Astrocyte (in vitro differentiated cells and primary cell): ENCODE measurements around the gene SLC25A43. TPM values are rescaled to one million over a fixed set of nuclear protein-coding genes. Genes with fewer than 3 reads are reported as not detected.

Experiments
- DNase-seq: peaks from one replicate; pipeline ENCODE4 v3.0.0-alpha.2; 2010; ENCODE audit warnings: low read depth
- FAIRE-seq: peaks from 2 replicates; lab custom pipeline; 2011; peaks lifted over from hg19 to GRCh38; lab: Jason Lieb, UNC
- H2AFZ ChIP-seq: 2 replicates; pipeline ENCODE4 v1.6.0; 2012; ENCODE audit warnings: low read depth, low read length, inconsistent platforms
- H3K27ac ChIP-seq: 2 replicates; pipeline ENCODE4 v1.5.1; 2011; ENCODE audit warnings: low read depth, low read length, inconsistent platforms
- H3K27me3 ChIP-seq: 2 replicates; pipeline ENCODE4 v1.6.0; 2011; ENCODE audit warnings: low read length, inconsistent platforms; ENCODE audit not compliant: insufficient read depth
- H3K36me3 ChIP-seq: 2 replicates; pipeline ENCODE4 v1.5.1; 2011; ENCODE audit warnings: low read length, inconsistent platforms; ENCODE audit not compliant: insufficient read depth
- H3K4me1 ChIP-seq: 2 replicates; pipeline ENCODE4 v1.5.1; 2011; ENCODE audit warnings: low read length, inconsistent platforms; ENCODE audit not compliant: insufficient read depth
- H3K4me2 ChIP-seq: 2 replicates; pipeline ENCODE4 v1.6.0; 2012; ENCODE audit warnings: low read length, inconsistent platforms
- H3K4me3 ChIP-seq: 2 replicates; pipeline ENCODE4 v1.5.1; 2011; ENCODE audit warnings: low read depth, mild to moderate bottlenecking, low read length, inconsistent platforms; ENCODE audit not compliant: insufficient read depth
- H3K79me2 ChIP-seq: 2 replicates; pipeline ENCODE4 v1.6.0; 2012; ENCODE audit warnings: mild to moderate bottlenecking, low read length, inconsistent platforms; ENCODE audit not compliant: insufficient read depth
- H3K9ac ChIP-seq: 2 replicates; pipeline ENCODE4 v1.6.0; 2012; ENCODE audit warnings: mild to moderate bottlenecking, low read length, inconsistent platforms
- H3K9me3 ChIP-seq: 2 replicates; pipeline ENCODE4 v1.5.1; 2012; ENCODE audit warnings: low read depth, mild to moderate bottlenecking, low read length, inconsistent platforms; ENCODE audit not compliant: insufficient read depth
- H4K20me1 ChIP-seq: 2 replicates; pipeline ENCODE4 v1.6.0; 2012; ENCODE audit warnings: low read length, inconsistent platforms; ENCODE audit not compliant: insufficient read depth
- H3K27ac Mint-ChIP-seq: one replicate; pipeline ENCODE4 v1.8.0; 2021; ENCODE audit warnings: mild to moderate bottlenecking, mixed read lengths; ENCODE audit not compliant: unreplicated experiment
- H3K27me3 Mint-ChIP-seq: one replicate; pipeline ENCODE4 v1.8.0; 2021; ENCODE audit warnings: low read depth, mixed read lengths; ENCODE audit not compliant: unreplicated experiment
- H3K36me3 Mint-ChIP-seq: one replicate; pipeline ENCODE4 v1.8.0; 2021; ENCODE audit warnings: low read depth, mixed read lengths; ENCODE audit not compliant: unreplicated experiment
- H3K4me1 Mint-ChIP-seq: one replicate; pipeline ENCODE4 v1.8.0; 2021; ENCODE audit warnings: low read depth, mixed read lengths; ENCODE audit not compliant: unreplicated experiment
- H3K4me3 Mint-ChIP-seq: one replicate; pipeline ENCODE4 v1.8.0; 2021; ENCODE audit warnings: mild to moderate bottlenecking, moderate library complexity, mixed read lengths; ENCODE audit not compliant: unreplicated experiment
- H3K9me3 Mint-ChIP-seq: one replicate; pipeline ENCODE4 v1.8.0; 2021; ENCODE audit warnings: mild to moderate bottlenecking, mixed read lengths; ENCODE audit not compliant: unreplicated experiment
- CTCF ChIP-seq: IDR thresholded peaks from 2 replicates; pipeline ENCODE4 v1.5.1; 2011; ENCODE audit warnings: low read depth, mild to moderate bottlenecking, inconsistent platforms, low read length, moderate library complexity; ENCODE audit not compliant: insufficient read depth
- EZH2 ChIP-seq: IDR thresholded peaks from 2 replicates; pipeline ENCODE4 v1.6.1; 2012; ENCODE audit warnings: mild to moderate bottlenecking, low read length, inconsistent platforms; ENCODE audit not compliant: insufficient read depth
- total RNA-seq: library from RNA; stranded (reverse); gene quantifications from 2 replicates; pipeline ENCODE4 v1.2.1, GENCODE V29; 2021

Gene SLC25A43
- total RNA-seq, 1 donor from 2014 or later, result 11.6 TPM

GRCh38 chrX:119417376-119417775, 18.2 kb downstream of the SLC25A43 start:
- H3K27me3 ChIP-seq, result no peaks in the 10 kb centered on the region
- no peaks in the 10 kb centered on the region for H3K36me3 ChIP-seq
- peaks cover 5% of the 10 kb centered on the region for H3K4me1 Mint-ChIP-seq
- H3K4me3 ChIP-seq, result no peak overlapping the region
- H2AFZ ChIP-seq, result no peak overlapping the region
- H3K9me3 Mint-ChIP-seq, result no peaks in the 10 kb centered on the region
- no peak for DNase-seq
- no peaks in the 10 kb centered on the region for H4K20me1 ChIP-seq
- H3K79me2 ChIP-seq, result no peaks in the 10 kb centered on the region
- no peaks in the 10 kb centered on the region for H3K4me1 ChIP-seq
- H3K27ac Mint-ChIP-seq, result no peak overlapping the region
- H3K9me3 ChIP-seq, result no peaks in the 10 kb centered on the region
- no peak for TF ChIP-seq CTCF
- TF ChIP-seq EZH2, result no peak
- no peak overlapping the region for H3K4me2 ChIP-seq
- H3K36me3 Mint-ChIP-seq, result peaks cover 2% of the 10 kb centered on the region
- no peak overlapping the region for H3K9ac ChIP-seq
- peak; percentile 83 for FAIRE-seq
- no peaks in the 10 kb centered on the region for H3K27me3 Mint-ChIP-seq
- H3K4me3 Mint-ChIP-seq, result no peak overlapping the region
- no peak overlapping the region for H3K27ac ChIP-seq

- no peaks in the 10 kb centered on the region for H3K79me2 ChIP-seq
- no peak overlapping the region for H3K4me2 ChIP-seq
- no peak overlapping the region for H3K4me3 ChIP-seq
- H3K9ac ChIP-seq, result no peak overlapping the region
- H2AFZ ChIP-seq, result no peak overlapping the region
- peaks cover 5% of the 10 kb centered on the region for H3K4me1 Mint-ChIP-seq
- no peaks in the 10 kb centered on the region for H4K20me1 ChIP-seq
- no peak overlapping the region for H3K4me3 Mint-ChIP-seq
- no peaks in the 10 kb centered on the region for H3K9me3 Mint-ChIP-seq
- no peak overlapping the region for H3K27ac Mint-ChIP-seq
- H3K27me3 Mint-ChIP-seq, result no peaks in the 10 kb centered on the region
- H3K27ac ChIP-seq, result no peak overlapping the region
- H3K36me3 ChIP-seq, result no peaks in the 10 kb centered on the region
- H3K36me3 Mint-ChIP-seq, result peaks cover 2% of the 10 kb centered on the region
- no peaks in the 10 kb centered on the region for H3K27me3 ChIP-seq
- H3K4me1 ChIP-seq, result no peaks in the 10 kb centered on the region
- H3K9me3 ChIP-seq, result no peaks in the 10 kb centered on the region
- TF ChIP-seq CTCF, result no peak
- FAIRE-seq (peak; percentile 80), DNase-seq (no peak)
Measured at GRCh38 chrX:119417842-119418241, 18.7 kb downstream of the SLC25A43 start.

- no peak for FAIRE-seq
- Mint-ChIP-seq H3K4me3 (no peak overlapping the region), H3K9me3 (no peaks in the 10 kb centered on the region)
Measured at GRCh38 chrX:119419146-119419545, 20.0 kb downstream of the SLC25A43 start.

More at GRCh38 chrX:119419146-119419545, 20.0 kb downstream of the SLC25A43 start:
- H4K20me1 ChIP-seq, result no peaks in the 10 kb centered on the region
- H3K36me3 ChIP-seq, result no peaks in the 10 kb centered on the region
- H3K9me3 ChIP-seq, result no peaks in the 10 kb centered on the region
- H3K27me3 Mint-ChIP-seq, result no peaks in the 10 kb centered on the region
- H3K27me3 ChIP-seq, result no peaks in the 10 kb centered on the region
- H3K9ac ChIP-seq, result no peak overlapping the region
- H3K4me2 ChIP-seq, result no peak overlapping the region
- peaks cover 5% of the 10 kb centered on the region for H3K4me1 Mint-ChIP-seq
- H2AFZ ChIP-seq, result no peak overlapping the region
- no peak for TF ChIP-seq EZH2
- no peak for TF ChIP-seq CTCF
- H3K27ac Mint-ChIP-seq, result no peak overlapping the region
- H3K36me3 Mint-ChIP-seq, result peaks cover 2% of the 10 kb centered on the region
- H3K27ac ChIP-seq, result no peak overlapping the region
- no peak for DNase-seq
- no peaks in the 10 kb centered on the region for H3K4me1 ChIP-seq
- no peaks in the 10 kb centered on the region for H3K79me2 ChIP-seq
- no peak overlapping the region for H3K4me3 ChIP-seq
